22Rv1 (cell line): ENCODE data around the gene FANCC.

Source experiments
- CTCF ChIP-seq: fragments of 450-650 bp; IDR thresholded peaks from 2 replicates; pipeline ENCODE4 v1.5.1; 2017; ENCODE audit warnings: mild to moderate bottlenecking
- ZFX ChIP-seq: fragments of 450-650 bp; IDR thresholded peaks from 2 replicates; pipeline ENCODE4 v1.6.1; 2017; ENCODE audit warnings: antibody characterized with exemption, borderline replicate concordance

GRCh38 chr9:95176755-95177319 lies 140.7 kb downstream of the FANCC start:
- TF ChIP-seq CTCF: no peak
- TF ChIP-seq ZFX: no peak
